ENCODE data around the gene SLC4A5. TPM values are rescaled to one million over a fixed set of nuclear protein-coding genes. Genes with fewer than 3 reads are reported as not detected.

Gene SLC4A5
- total RNA-seq, 1 donor from 2014 or later, result 4.1 TPM

DNA sequence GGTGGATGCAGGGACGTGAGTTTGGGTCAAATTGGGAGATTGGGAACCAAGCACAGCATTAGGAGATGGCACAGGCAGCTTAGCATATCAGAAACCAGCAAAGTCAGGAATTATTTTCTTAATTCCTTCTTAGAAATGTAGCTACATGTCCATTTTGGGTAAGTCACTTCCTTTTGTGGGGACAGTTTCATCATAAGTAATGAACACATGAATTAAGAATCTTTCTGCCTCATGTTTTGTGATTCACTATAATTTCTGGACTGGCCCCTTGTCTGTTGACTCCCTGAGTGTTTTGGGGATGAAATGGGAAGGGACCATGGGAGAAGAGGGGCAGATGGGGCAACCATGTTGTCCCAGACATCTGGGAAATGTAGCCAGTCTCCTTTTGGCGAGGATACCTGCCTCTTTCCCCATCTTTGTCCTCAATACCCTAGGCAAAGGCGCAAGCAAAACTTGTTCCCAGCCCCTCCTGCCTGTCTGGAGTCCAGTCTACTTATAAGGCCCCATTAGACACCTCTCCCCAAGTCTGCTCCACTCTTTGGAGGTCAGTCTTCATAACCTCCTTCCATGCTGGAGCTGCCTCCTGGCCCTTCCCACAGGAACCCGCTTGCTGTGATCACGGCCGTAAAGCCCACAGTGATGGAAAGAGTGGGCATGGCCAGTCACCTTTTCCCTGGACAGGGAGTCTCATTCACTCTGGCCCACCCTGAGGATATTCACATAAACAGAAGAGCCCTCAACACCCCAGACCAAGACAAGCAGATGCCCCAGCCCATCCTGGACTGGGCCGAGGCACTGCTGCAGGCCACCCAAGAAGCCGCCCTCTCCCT, 119.1 kb downstream of the SLC4A5 start:
- H3K36me3 Mint-ChIP-seq (ENCODE audit: insufficient read depth), result peaks cover 1% of the 10 kb centered on the region

DNA sequence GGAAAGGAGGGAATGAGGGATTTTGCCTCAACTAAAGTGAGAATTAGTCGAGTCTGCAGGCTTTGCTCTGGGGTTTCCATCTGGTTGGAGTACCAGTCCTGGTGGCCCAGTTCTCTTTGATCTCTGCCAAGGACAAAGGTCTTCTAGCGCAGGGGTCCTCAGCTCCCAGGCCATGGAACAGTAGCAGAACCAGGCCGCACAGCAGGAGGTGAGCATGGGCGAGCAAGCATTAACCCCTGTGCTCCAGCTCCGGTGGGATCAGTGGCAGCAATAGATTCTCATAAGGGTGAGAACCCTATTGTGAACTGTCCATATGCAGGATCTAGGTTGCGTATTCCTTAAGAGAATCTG, 120.9 kb downstream of the SLC4A5 start:
- Mint-ChIP-seq H3K4me1 (ENCODE audit: low read depth) (peaks cover 3% of the 10 kb centered on the region), H3K9me3 (ENCODE audit: low read depth) (no peaks in the 10 kb centered on the region), H3K36me3 (ENCODE audit: insufficient read depth) (peaks cover 2% of the 10 kb centered on the region), H3K4me3 (ENCODE audit: low read depth) (no peak overlapping the region), H3K27ac (no peak overlapping the region), H3K27me3 (no peaks in the 10 kb centered on the region)
- TF ChIP-seq, protein P1, sequence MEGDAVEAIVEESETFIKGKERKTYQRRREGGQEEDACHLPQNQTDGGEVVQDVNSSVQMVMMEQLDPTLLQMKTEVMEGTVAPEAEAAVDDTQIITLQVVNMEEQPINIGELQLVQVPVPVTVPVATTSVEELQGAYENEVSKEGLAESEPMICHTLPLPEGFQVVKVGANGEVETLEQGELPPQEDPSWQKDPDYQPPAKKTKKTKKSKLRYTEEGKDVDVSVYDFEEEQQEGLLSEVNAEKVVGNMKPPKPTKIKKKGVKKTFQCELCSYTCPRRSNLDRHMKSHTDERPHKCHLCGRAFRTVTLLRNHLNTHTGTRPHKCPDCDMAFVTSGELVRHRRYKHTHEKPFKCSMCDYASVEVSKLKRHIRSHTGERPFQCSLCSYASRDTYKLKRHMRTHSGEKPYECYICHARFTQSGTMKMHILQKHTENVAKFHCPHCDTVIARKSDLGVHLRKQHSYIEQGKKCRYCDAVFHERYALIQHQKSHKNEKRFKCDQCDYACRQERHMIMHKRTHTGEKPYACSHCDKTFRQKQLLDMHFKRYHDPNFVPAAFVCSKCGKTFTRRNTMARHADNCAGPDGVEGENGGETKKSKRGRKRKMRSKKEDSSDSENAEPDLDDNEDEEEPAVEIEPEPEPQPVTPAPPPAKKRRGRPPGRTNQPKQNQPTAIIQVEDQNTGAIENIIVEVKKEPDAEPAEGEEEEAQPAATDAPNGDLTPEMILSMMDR (IDR thresholded peaks at IDR 0.05; ENCODE audit: unreplicated experiment), result no peak
- DNase-seq (ENCODE audit: low spot score, unreplicated experiment), result no peak

More for the DNA sequence above, 119.1 kb downstream of the SLC4A5 start:
- Mint-ChIP-seq H3K27me3 (no peaks in the 10 kb centered on the region), H3K9me3 (ENCODE audit: low read depth) (no peaks in the 10 kb centered on the region), H3K4me1 (ENCODE audit: low read depth) (peaks cover 3% of the 10 kb centered on the region), H3K4me3 (ENCODE audit: low read depth) (no peak overlapping the region), H3K27ac (no peak overlapping the region)
- TF ChIP-seq, protein P1 (IDR thresholded peaks at IDR 0.05; ENCODE audit: unreplicated experiment), result no peak
- DNase-seq (ENCODE audit: low spot score, unreplicated experiment), result no peak

DNA sequence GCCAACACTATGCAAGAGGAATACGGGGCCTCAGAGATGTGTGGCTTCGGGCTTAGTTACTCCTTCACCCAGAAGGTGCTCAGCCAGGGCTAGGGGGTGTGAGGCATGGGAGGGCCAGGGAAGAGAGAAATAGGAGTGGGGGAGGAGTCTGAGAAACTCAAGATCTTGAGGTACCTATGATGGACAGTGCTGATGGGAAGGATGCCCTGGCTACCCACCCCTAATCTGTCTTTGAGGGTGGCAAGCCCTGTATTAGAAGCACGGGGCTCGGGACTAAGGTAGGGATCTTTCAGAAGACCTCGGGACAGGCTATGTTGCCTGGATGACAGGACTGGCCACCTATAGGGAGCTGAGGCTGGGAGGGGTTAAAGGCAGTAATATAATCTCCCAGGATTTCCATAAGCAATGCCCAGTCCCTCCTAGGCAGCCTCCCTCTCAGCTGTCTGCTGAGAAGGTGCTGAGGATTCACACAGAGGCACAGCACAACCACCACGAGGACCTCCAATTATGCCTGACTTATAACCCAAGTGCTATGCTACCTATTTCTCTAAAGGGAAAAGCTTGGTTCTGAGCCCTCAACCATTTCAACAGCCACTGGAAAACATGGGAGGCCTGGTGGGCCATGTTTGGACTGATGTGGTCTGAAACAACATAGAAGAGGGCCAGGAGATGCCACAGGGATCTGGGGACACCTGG, 121.5 kb downstream of the SLC4A5 start:
- H3K9me3 Mint-ChIP-seq (ENCODE audit: low read depth), result no peaks in the 10 kb centered on the region
- no peak for DNase-seq (ENCODE audit: low spot score, unreplicated experiment)
- no peaks in the 10 kb centered on the region for H3K27me3 Mint-ChIP-seq
- peaks cover 2% of the 10 kb centered on the region for H3K36me3 Mint-ChIP-seq (ENCODE audit: insufficient read depth)
- H3K4me3 Mint-ChIP-seq (ENCODE audit: low read depth), result no peak overlapping the region
- peaks cover 3% of the 10 kb centered on the region for H3K4me1 Mint-ChIP-seq (ENCODE audit: low read depth)
- TF ChIP-seq, protein P1 (IDR thresholded peaks at IDR 0.05; ENCODE audit: unreplicated experiment), result no peak
- no peak overlapping the region for H3K27ac Mint-ChIP-seq

DNA sequence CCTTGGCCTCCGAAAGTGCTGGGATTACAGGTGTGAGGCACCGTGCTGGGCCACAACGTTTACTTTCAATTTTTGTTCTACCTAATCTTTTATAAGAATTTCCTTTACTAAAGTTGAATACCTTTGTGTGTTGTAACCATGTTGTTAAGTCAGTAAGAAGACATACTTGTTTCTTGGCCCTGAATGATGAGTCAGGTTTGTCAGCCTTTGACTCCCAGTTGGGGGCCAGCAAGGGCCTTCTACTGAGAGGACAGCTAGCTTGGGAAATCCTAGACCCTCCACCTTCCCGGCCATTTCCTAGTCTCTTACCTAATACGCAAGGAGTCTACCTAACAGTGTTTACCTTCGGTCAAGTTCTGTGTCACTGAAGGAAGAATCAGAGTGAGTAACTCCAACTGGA, 122.1 kb downstream of the SLC4A5 start:
- H3K9me3 Mint-ChIP-seq (ENCODE audit: low read depth), result no peaks in the 10 kb centered on the region
- H3K4me1 Mint-ChIP-seq (ENCODE audit: low read depth), result no peaks in the 10 kb centered on the region
- no peak overlapping the region for H3K4me3 Mint-ChIP-seq (ENCODE audit: low read depth)
- TF ChIP-seq, protein P1 (IDR thresholded peaks at IDR 0.05; ENCODE audit: unreplicated experiment), result no peak
- no peaks in the 10 kb centered on the region for H3K27me3 Mint-ChIP-seq
- H3K36me3 Mint-ChIP-seq (ENCODE audit: insufficient read depth), result peaks cover 5% of the 10 kb centered on the region
- DNase-seq (ENCODE audit: low spot score, unreplicated experiment), result no peak
- no peak overlapping the region for H3K27ac Mint-ChIP-seq

DNA sequence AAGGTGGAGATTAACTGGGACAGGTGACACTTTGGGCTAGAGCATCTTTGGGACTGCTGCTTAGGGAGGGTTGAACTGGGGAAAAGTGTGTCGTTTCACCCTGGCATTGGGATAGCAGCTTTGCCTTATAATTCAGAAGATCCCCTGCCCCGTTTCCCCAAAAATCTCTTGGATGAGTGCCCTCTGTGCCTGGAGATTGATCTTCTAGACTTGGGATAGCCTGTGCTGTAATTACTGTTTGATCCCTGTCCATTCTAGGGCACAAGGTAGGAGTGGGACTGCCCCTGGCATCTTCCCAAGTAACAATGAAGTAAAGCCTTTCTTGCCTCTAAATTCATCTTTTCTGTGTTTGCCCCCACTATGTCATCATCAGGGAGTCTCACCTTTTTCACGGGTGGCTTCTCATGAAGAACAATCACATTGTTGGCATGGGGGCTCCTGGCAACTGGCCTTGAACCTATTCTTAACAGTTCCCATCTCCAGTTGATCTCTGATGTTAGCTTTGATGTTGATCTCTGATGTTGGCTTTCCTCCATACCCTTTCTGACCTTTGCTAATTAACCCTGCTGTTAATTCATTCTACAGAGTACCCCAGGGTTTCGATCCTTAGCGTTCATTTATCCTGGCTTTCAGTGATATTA, 123.2 kb downstream of the SLC4A5 start:
- DNase-seq (ENCODE audit: low spot score, unreplicated experiment), result no peak
- Mint-ChIP-seq H3K27ac (no peak overlapping the region), H3K36me3 (ENCODE audit: insufficient read depth) (peaks cover 8% of the 10 kb centered on the region), H3K4me3 (ENCODE audit: low read depth) (no peak overlapping the region), H3K9me3 (ENCODE audit: low read depth) (no peaks in the 10 kb centered on the region), H3K27me3 (no peaks in the 10 kb centered on the region), H3K4me1 (ENCODE audit: low read depth) (no peaks in the 10 kb centered on the region)
- TF ChIP-seq, protein P1 (IDR thresholded peaks at IDR 0.05; ENCODE audit: unreplicated experiment), result no peak
